Transverse colon (tissue), 4 donors: Measurements from ENCODE around the gene EYS.

Source experiments
- EP300 ChIP-seq: sonication (generic); formaldehyde crosslinking; IDR thresholded peaks from one replicate; pipeline ENCODE4 v1.6.1; 2017; ENCODE audit warnings: antibody characterized with exemption, low read depth
- POLR2A ChIP-seq: fragments of 450-650 bp; IDR thresholded peaks from one replicate; pipeline ENCODE4 v1.6.1; 2016; ENCODE audit warnings: antibody characterized with exemption, mild to moderate bottlenecking, moderate library complexity
- POLR2AphosphoS5 ChIP-seq, 3 donors: sonication (generic); formaldehyde crosslinking; IDR thresholded peaks; one replicate each; pipeline ENCODE4 v1.6.1; 2016; ENCODE audit warnings: antibody characterized with exemption in 3 of 3
- TF ChIP-seq, protein P1 (sequence below), 5 experiments: fragments of 200-600 bp in 3 of 5; fragments of 450-650 bp in 2 of 5; sonication (generic) in 3 of 5; IDR thresholded peaks; 1 replicate in 2 of 5; 2 replicates in 3 of 5; pipeline ENCODE4 v1.5.1; 2016 to 2017; ENCODE audit warnings: antibody characterized with exemption in 5 of 5, inconsistent platforms in 3 of 5, mild to moderate bottlenecking in 2 of 5, moderate library complexity in 1 of 5

DNA sequence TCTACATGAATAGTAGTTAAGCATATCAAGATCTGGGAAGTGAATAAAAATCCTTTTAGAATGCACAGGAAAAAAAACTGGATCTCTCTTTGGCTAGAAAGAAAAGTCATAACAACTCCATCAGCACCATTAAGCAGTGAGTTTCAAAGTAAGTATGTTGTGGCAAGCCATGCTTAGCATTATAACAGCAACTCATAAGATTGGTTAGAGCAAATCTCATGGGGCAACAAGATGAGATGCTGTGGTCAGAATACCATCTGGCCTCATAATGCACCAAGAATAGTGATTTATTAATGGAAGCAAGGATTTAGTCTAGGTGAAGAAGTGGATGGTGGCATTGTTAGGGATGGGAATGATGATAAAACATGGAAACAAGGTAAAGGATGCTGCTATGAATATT lies 1912.0 kb downstream of the EYS start:
- TF ChIP-seq, protein P1, sequence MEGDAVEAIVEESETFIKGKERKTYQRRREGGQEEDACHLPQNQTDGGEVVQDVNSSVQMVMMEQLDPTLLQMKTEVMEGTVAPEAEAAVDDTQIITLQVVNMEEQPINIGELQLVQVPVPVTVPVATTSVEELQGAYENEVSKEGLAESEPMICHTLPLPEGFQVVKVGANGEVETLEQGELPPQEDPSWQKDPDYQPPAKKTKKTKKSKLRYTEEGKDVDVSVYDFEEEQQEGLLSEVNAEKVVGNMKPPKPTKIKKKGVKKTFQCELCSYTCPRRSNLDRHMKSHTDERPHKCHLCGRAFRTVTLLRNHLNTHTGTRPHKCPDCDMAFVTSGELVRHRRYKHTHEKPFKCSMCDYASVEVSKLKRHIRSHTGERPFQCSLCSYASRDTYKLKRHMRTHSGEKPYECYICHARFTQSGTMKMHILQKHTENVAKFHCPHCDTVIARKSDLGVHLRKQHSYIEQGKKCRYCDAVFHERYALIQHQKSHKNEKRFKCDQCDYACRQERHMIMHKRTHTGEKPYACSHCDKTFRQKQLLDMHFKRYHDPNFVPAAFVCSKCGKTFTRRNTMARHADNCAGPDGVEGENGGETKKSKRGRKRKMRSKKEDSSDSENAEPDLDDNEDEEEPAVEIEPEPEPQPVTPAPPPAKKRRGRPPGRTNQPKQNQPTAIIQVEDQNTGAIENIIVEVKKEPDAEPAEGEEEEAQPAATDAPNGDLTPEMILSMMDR (IDR thresholded peaks at IDR 0.05): no peak
- TF ChIP-seq POLR2AphosphoS5 (IDR thresholded peaks at IDR 0.05): no peak
- no peak for TF ChIP-seq POLR2A
- no peak for TF ChIP-seq EP300
